Activated CD8-positive, alpha-beta memory T cell treated with anti-CD3 and anti-CD28 coated beads for 4 hours (primary cell): Measurements from ENCODE around the gene EGLN3.

Source experiments
- DNase-seq, 2 donors: peaks; one replicate each; pipeline ENCODE4 v3.0.0-alpha.2; 2020; ENCODE audit warnings: low read depth in 2 of 2

Gene EGLN3

DNA sequence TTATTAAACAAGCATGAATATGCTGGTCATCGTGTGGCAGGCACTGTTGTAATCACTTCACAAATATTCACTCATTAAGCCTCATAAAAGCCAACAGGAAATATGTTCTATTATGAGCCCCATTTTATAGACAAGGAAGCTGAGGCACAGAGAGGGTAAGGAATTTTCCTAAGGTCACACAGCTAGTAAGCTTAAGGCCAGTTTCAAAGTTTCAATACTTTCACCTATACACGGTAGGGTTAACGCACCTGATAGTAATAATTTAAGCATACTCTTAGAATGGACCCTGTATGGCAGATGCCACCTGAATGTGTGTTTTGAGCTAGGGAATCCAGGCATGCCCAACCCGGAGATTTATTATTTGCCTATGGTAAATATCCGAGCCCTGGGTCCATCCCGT is 39.8 kb downstream of the EGLN3 start:
- no peak for DNase-seq

DNA sequence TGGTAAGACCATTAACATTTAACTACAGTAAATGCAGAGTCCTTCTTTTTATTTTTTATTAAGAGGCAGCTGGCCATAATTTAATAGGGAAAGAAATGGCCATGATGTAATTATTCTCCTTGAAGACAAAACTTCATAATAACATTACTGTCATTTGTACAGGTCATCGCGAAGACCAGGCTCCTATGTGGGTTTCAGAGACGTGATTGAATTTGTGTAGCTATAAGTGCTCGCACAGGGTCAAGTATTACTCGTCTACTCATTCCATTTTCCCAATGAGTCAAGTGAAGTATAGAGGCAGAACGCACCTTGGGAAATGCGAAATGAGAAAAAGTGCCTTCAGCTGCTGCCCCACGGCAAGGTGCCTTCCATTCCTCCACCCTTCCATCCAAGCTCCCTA is 40.4 kb downstream of the EGLN3 start:
- no peak for DNase-seq

DNA sequence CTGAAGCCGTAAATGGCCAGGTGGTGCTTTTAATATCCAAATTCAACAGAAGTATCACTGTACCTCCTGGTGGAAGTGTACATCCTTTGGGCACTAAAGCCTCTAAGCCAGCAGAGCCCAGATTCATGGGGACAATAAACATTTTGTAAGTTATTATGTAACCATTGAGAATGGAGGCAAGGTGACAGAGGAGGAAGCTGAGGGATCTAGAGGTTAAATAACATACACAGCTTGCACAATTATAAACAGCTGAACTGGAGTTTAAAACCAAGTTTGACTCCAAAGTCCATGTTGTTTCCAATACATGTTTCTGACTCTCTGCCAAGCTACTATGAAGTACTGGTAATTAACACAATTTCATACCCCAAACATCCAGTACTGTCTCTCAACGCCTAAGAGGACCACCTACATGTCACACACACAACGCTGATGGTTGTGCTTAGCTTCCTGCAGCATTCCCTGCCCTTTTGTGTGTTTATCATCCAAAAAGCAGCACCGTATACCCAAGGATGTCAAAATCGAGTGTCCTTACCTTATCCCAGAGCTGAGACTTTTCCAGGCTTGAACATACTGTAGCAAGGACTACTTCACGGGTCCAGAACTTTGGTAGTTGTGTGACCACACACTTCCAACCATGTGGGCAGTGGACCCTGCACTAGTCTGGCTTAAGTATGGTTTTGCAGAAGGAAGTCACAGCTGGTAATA is 41.3 kb downstream of the EGLN3 start:
- DNase-seq: no peak

DNA sequence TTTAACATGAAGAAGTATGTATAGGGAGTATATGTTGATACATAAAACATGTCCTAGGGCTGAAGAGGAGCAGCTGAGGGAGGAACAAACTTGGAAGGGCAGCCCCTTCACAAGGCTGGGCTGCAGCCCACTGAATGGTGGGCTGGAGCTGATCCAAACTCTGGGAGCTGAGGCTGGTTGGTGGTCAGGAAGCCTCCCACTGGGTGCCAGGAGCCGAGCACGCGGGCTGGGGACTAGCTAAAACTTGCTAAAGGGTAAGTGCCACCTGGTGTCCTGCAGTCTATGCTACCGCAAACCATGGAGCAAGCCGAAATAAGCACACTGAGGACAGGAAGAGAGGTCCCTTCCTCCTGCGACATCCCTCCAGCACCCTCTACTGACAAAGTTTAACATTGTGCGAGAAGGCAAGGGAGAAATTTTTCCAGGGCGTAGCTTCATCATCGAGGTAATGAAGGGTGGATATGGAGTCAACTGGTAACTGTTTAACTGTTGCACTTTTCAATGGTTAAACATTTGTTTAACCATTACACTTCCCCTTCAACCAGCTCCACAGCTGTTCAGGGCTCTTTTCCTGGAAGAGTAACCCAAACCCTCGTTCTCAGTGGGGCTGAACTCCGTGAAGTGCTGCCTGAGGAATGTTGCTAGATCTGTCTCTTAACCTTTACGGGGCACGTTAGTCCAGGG is 42.2 kb downstream of the EGLN3 start:
- no peak for DNase-seq

DNA sequence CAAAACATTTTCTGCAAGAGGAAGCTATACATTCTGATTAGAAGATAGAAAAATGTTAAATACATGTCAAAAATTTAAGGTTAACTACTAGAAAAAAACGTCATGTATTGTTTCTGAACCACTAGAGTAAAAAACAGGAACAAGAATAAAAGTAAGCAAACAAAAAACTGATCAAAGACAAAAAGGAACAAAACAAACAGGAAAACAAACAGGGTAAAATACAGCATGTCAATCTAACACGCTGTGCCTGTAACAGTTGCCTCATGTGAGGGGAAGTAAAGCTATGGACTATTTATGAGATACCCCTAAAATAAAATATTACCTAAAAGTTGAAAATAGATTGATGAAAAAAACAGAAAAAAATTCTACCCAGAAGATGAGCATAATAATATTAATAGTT is 43.9 kb downstream of the EGLN3 start:
- DNase-seq: no peak

DNA sequence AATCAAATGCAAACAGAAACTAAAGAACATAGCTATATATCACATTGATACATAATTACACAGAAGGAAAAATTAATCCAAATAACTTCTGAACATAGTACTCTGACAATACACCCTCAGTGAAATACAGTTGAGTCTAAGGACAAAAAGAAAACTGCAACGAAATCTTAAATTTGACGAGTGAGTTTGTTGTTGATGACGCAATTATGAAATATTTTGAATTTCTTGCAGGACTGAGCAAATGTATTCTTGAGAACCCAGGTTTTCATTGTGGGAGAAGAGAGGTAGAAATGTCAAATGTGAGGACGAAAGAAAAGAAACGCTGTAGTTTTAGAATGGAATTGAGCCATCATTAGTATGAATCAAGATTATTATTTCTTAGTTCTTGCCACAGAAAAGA is 46.3 kb downstream of the EGLN3 start:
- DNase-seq: no peak

DNA sequence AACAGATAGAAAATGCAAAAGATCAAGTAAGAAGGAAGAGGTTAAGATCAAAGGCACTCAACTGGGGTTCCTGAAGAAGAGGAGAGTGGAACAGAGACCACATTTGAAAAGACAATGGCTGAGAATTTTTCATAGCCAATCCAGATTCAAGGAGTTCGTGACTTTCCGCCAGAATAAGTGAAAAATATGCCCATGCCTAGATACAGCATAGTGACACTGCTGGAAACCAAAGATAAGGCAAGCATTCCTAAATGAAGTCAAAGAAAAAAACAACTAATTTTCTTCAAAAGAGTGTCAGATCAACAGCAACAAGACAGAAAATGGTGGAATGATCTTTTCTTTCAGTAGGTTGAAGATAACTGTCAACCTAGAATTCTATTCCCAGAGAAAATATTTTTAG is 47.5 kb downstream of the EGLN3 start:
- no peak for DNase-seq

DNA sequence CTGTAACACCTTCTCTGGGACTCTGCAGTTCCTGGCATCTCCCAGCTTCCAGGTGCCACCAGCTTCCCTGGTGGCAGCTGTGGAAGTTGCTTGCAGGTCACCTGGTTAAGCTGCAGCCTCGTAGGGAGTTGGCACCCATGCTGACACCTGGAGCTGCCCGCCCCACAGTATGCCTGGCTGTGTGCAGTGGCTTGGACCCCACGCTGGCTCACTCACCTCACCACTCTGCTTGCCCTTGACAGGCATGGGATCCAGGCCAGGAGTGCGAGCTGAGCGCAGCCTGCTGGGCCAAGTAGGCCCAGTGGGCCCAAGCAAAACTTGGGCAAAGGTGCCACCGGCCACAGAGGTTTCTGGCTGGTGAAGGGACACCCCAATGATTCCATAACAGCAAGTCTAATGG is 48.5 kb downstream of the EGLN3 start:
- DNase-seq: no peak

DNA sequence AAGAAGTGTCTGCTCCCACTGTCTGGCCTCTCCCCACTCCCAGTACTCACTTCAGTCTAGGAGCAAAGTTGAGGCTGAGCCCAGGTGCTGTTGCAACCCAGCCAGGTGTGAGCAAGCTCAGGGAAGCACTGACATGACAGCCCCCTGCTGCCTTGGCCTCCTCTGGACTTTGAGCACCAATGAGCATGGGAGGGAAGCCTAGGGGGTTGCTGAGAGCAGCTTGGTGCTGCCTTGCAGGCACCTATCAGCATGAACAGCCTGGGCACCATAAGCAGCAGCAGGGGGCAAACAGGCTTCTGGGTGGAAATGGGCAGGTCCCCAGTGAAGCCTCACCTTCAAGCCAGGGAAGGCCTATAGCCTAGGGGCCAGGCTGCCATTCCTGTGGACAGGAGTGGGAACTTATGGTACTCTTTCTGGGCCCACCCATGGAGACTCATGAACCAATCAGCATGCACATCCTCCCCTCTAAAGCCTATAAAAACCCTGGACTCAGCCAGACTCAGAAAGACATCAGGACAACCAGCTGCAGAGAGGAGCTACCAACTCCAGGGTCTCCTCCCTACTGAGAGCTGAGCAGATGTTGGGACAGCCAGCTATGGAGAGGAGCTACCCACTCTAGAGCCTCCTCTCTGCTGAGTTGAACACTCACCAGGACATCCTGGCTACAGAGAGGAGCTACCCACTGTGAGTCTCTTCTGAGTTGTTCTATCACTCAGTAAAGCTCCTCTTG is 49.3 kb downstream of the EGLN3 start:
- DNase-seq: no peak

DNA sequence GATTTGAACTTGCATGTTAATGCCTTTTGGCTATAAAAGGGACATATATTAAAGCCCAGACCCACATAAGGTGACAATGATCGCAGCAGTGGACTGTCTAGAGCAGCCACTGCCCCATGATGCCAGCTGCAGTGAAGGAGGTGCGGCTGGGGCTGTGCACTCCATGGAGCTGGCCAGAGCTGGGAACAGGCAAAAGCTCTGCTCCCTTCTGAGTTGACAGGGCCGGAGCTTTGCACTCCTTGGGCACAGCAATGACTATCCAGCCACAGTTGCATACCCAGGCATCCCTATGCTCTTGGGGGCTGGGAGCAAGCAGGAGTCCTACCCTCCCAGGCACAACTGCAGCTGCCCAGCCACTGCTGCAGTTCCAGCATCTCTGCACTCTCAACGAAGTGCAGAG is 50.2 kb downstream of the EGLN3 start:
- no peak for DNase-seq

DNA sequence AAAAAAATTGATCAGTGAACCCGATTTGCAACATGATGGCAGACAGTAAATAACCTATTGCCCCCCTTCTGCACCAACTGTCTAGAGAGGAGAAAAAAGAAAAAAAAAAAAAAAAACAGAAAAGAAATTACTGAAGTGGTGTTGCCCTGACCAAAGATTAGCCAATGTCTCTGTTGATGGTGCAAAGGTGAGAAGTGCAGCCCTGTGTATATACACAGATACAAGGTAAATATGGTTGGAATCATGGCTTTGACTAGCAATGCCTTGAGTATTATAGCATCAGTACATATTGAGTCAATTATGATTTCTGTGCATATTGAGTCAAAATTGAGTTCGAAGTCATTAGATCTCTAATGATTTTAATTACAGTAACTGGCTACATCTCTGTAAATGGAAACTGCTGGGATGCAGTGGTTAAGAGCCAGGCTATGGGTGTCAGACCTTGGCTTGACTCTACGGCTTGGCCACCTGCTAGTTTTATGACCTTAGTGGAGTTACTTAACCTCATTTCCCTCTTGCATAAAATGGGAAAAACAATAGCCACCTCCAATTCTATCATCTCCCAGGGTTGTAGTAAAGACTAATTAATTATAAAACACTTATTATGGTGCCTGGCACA is 51.0 kb downstream of the EGLN3 start:
- no peak for DNase-seq

DNA sequence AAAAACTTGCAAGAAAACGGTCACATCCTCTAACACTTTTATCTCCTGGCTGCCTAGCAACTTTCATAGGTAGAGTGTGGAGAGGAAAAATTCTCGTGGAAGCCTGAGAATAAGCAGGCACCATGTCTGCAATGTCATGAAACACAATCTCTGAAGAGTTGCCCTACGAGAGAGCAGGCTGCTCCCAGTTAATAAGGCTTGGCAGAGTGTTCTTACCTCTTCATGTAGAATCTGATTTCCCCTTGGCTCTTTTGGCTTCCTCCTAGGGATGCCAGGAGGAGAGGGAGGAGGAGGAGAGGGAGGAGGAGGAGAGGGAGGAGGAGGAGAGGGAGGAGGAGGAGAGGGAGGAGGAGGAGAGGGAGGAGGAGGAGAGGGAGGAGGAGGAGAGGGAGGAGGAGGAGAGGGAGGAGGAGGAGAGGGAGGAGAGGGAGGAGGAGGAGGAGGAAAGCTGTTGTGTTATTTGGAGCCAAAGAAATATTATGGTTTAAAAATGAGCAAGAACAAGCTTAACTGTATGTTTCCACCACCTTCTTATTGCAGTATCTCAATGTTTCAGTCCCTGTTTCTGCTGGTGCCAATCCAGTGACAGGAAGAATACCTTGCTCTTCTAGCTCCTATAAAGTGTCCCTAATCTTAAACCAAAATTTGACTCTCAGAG is 52.9 kb downstream of the EGLN3 start:
- DNase-seq: no peak

DNA sequence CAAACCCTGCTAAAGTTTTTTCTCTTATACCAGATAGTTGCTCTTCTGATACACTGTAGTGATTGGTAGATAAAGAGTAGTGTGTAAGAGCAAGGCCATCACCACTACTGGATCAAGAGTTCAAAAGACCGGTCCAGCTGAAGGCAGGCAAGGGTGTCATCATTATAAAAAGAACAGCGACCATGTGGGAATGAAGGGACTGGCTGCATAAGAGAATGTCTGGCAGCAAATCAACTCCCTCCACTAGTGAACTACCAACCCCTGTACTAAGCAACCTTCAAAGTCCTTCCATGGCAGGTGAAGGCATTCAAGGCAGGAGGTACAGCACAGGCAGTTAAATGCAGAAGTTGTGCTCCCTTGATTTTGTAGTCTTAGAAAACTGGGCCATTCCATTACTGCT is 53.5 kb downstream of the EGLN3 start:
- DNase-seq: no peak

DNA sequence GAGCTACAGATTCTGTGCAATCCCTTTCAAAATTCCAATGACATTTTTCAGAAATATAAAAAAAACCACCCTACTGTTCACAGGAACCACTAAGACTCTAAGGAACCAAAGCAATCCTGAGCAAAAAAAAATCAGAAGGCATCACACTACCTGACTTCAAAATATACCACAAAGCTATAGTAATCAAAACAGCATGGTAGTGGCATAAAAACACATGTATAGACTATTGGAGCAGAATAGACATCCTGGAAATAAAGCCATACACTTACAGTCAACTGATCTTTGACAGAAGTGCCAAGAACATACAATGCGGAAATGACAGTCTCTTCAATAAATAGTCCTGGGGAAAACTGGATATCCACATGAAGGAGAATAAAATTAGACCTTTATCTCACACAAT is 56.5 kb downstream of the EGLN3 start:
- DNase-seq: no peak

DNA sequence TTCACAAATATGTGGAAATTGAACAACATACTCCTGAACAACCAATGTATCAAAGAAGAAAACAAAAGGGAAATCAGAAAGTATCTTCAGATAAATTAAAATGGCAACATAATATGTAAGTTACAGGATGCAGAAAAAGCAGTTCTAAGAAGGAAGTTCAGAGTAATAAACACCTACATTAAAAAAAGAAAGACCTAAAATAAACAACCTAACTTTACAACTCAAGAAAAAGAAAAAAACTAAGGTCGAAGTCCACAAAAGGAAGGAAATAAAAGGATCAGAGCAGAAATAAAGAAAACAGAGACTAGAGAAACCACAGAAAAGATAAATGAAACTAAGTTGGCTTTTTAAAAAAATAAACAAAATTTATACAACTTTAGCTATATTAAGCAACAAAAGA is 59.2 kb downstream of the EGLN3 start:
- DNase-seq: no peak

DNA sequence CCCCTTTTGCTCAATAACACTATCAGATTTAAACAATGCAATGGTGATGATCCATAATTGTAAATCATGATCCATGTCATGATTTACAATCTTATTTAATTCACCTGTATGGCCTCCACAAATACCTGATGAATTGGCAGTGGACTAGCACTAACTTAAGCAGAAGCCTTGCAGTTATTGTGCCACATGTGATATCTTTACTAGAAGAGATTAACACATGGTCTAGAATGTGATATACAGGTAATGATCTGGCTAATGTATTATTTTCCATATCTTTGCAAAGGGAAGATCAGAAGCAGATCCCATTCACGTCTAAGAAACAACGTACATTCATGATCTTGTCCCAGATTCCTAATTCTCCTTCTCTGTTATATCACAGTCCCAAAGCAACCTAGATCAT is 66.0 kb downstream of the EGLN3 start:
- no peak for DNase-seq

DNA sequence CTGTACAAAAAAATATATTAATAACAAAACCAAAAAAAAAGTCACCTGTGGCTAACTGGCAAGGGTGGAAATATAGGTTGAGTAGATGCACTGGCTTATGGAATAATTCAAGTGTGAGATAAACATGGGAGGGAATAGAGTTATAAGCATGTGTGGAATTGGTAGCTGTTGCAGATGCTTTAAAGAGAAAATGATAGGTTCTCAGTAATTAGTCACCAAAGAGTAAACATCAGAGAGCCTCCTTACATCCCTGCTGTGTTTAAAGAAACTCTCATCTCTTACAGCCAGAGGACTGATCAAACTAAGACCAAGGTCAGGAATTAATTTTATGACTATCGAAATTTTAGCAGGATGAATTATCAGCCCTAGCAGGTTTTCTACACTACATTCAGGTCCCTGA is 70.5 kb downstream of the EGLN3 start:
- DNase-seq: no peak

DNA sequence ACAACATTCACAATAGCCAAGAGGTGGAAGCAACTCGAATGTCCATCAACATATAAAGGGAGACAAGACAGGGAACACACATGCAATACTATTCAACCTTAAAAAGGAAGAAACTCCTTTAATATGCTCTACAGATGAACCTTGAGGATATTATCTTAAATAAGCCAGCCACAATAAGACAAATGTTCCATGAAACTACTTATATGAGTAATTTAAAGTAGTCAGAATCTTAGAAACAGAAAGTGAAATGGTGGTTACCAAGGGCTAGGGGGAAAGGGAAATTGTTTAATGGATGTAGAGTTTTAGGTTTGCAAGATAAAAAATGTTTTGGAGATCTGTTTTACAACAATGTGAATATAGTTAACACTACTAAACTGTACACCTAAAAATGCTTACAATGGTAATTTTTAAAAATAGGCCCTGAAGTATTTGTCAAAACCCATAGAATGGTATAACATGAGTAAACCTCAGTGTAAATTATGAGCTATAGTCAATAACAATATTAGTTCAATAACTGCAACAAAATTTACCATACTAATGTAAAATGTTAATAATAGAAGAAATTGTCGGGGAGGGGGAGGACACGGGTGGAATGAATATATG is 71.1 kb downstream of the EGLN3 start:
- no peak for DNase-seq

DNA sequence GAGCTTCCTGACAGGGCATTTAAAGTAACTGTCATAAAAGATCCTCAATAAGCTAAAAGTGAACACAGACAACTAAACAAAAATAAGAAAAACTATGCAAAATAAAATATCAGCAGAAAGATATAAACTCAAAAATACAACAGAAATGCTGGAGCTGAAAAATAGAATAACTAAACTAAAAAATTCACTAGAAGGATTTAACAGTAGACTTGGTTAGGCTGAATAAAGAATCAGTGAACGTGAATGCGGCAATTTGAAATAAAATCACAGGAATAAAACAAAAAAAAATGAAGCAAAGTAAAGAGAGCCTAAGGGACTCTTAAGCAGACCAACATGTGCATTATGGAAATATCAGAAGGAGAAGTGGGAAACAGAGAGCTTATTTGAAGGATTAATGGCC is 74.6 kb downstream of the EGLN3 start:
- DNase-seq: no peak
